ENCODE measurements around the gene AOC2. TPM values are rescaled to one million over a fixed set of nuclear protein-coding genes. Genes with fewer than 3 reads are reported as not detected.

The AOC2 gene
- total and polyA plus RNA-seq, 2 of the 13 experiments (the other 11 are each of a cell fraction or from before 2014, with no cell fraction given) = 1.2 to 3.3 TPM

GRCh38 chr17:42865638-42866094 is 21.3 kb downstream of the AOC2 start (continued):
- no peak for TF ChIP-seq ZNF234 (CRISPR knock-in tag; conservative IDR thresholded peaks at IDR 0.05)
- TF ChIP-seq ZFP41 (CRISPR knock-in tag; IDR thresholded peaks at IDR 0.05; ENCODE audit: borderline replicate concordance) = no peak
- no peak for TF ChIP-seq NFYB (CRISPR knock-in tag; IDR thresholded peaks at IDR 0.05)
- no peak for TF ChIP-seq ZNF766 (CRISPR knock-in tag; IDR thresholded peaks at IDR 0.05; ENCODE audit: borderline replicate concordance)
- TF ChIP-seq ZNF841 (CRISPR knock-in tag; IDR thresholded peaks at IDR 0.05; ENCODE audit: borderline replicate concordance) = no peak
- no peak for TF ChIP-seq ZNF383 (CRISPR knock-in tag; IDR thresholded peaks at IDR 0.05; ENCODE audit: borderline replicate concordance)
- TF ChIP-seq ATM (IDR thresholded peaks at IDR 0.05; ENCODE audit: borderline replicate concordance) = no peak
- TF ChIP-seq SIX4 (CRISPR knock-in tag; IDR thresholded peaks at IDR 0.05) = peak; percentile 19; the same call in 1 of the 2 replicates
- 0 out of 2 replicates have a peak, but pooled peaks have one; percentile 7 for TF ChIP-seq NAIF1 (CRISPR knock-in tag; IDR thresholded peaks at IDR 0.05; ENCODE audit: borderline replicate concordance)
- no peak for TF ChIP-seq YEATS2 (CRISPR knock-in tag; IDR thresholded peaks at IDR 0.05; ENCODE audit: borderline replicate concordance)
- TF ChIP-seq ZNF704 (CRISPR knock-in tag; IDR thresholded peaks at IDR 0.05; ENCODE audit: borderline replicate concordance) = no peak
- TF ChIP-seq ZNF451 (CRISPR knock-in tag; IDR thresholded peaks at IDR 0.05) = no peak
- no peak for TF ChIP-seq REXO4 (CRISPR knock-in tag; IDR thresholded peaks at IDR 0.05; ENCODE audit: borderline replicate concordance)
- no peak for TF ChIP-seq PRPF4 (IDR thresholded peaks at IDR 0.05; ENCODE audit: low read depth, low read length, poor library complexity, severe bottlenecking)
- TF ChIP-seq E2F1 (CRISPR knock-in tag; IDR thresholded peaks at IDR 0.05) = no peak
- 0 out of 2 replicates have a peak, but pooled peaks have one; percentile 45 for TF ChIP-seq MLX (CRISPR knock-in tag; IDR thresholded peaks at IDR 0.05)
- TF ChIP-seq ZBTB42 (CRISPR knock-in tag; IDR thresholded peaks at IDR 0.05) = no peak
- no peak for TF ChIP-seq MATR3 (CRISPR knock-in tag; IDR thresholded peaks at IDR 0.05)
- peak; percentile 65; the same call in 1 of the 2 replicates for TF ChIP-seq MTF2 (CRISPR knock-in tag; IDR thresholded peaks at IDR 0.05; ENCODE audit: borderline replicate concordance)
- TF ChIP-seq ZNF615 (CRISPR knock-in tag; IDR thresholded peaks at IDR 0.05; ENCODE audit: borderline replicate concordance) = no peak
- peak; percentile 87 for TF ChIP-seq ARID5B (CRISPR knock-in tag; IDR thresholded peaks at IDR 0.05)
- TF ChIP-seq SMAD9 (CRISPR knock-in tag; IDR thresholded peaks at IDR 0.05) = no peak
- TF ChIP-seq ZNF547 (CRISPR knock-in tag; IDR thresholded peaks at IDR 0.05) = no peak
- no peak for TF ChIP-seq NFE2L1 (CRISPR knock-in tag; IDR thresholded peaks at IDR 0.05; ENCODE audit: borderline replicate concordance)
- TF ChIP-seq HNF4A (CRISPR knock-in tag; IDR thresholded peaks at IDR 0.05) = peak; percentile 85
- no peak for TF ChIP-seq ADNP (CRISPR knock-in tag; IDR thresholded peaks at IDR 0.05)

All from HepG2 (cell line).